Neuronal stem cell (in vitro differentiated cells): ENCODE data around the gene NDUFS8.

ENCODE experiments used
- DNase-seq: peaks from one replicate; pipeline ENCODE4 v3.0.0-alpha.2; 2013; ENCODE audit warnings: low spot score
- H2AFZ ChIP-seq: one replicate; pipeline ENCODE4 v1.6.1; 2013; ENCODE audit warnings: mild to moderate bottlenecking, low read length, inconsistent platforms
- H2AK5ac ChIP-seq: 2 replicates; pipeline ENCODE4 v1.6.1; 2013; ENCODE audit warnings: low read depth, mild to moderate bottlenecking, inconsistent platforms, low read length, moderate library complexity, mixed read lengths
- H2BK120ac ChIP-seq: 2 replicates; pipeline ENCODE4 v1.6.1; 2013; ENCODE audit warnings: low read depth, mild to moderate bottlenecking, inconsistent platforms, low read length, moderate library complexity, mixed read lengths
- H2BK12ac ChIP-seq: one replicate; pipeline ENCODE4 v1.6.1; 2013; ENCODE audit warnings: low read length, inconsistent platforms
- H2BK15ac ChIP-seq: 2 replicates; pipeline ENCODE4 v1.6.1; 2013; ENCODE audit warnings: mild to moderate bottlenecking, low read length, inconsistent platforms, mixed read lengths
- H2BK5ac ChIP-seq: one replicate; pipeline ENCODE4 v1.6.1; 2013; ENCODE audit warnings: inconsistent platforms, mild to moderate bottlenecking, low read length, moderate library complexity
- H3K14ac ChIP-seq: one replicate; pipeline ENCODE4 v1.6.1; 2013; ENCODE audit warnings: low read length, inconsistent platforms
- H3K18ac ChIP-seq: 2 replicates; pipeline ENCODE4 v1.6.1; 2013; ENCODE audit warnings: low read length, inconsistent platforms
- H3K23ac ChIP-seq: 2 replicates; pipeline ENCODE4 v1.6.1; 2013; ENCODE audit warnings: low read depth, mild to moderate bottlenecking, mixed read lengths, low read length, inconsistent platforms; ENCODE audit not compliant: poor library complexity
- H3K27ac ChIP-seq: replicated peaks from 3 replicates; pipeline ENCODE4 v1.5.1; 2013; ENCODE audit warnings: low read length, inconsistent platforms
- H3K27me3 ChIP-seq, 3 experiments: 2 replicates each; pipeline ENCODE4 v1.6.1; 2013; ENCODE audit warnings: low read length in 3 of 3, mild to moderate bottlenecking in 2 of 3, inconsistent platforms in 1 of 3, low read depth in 1 of 3, mixed read lengths in 1 of 3, moderate library complexity in 1 of 3; ENCODE audit not compliant: control insufficient read depth in 3 of 3, insufficient read depth in 3 of 3
- H3K36me3 ChIP-seq, 2 donors: replicated peaks in 1 of 2; 2 replicates each; pipeline ENCODE4 v1.6.1; 2013; ENCODE audit warnings: low read length in 2 of 2; ENCODE audit not compliant: control insufficient read depth in 2 of 2, insufficient read depth in 2 of 2
- H3K4ac ChIP-seq: 2 replicates; pipeline ENCODE4 v1.6.1; 2013; ENCODE audit warnings: inconsistent platforms, mild to moderate bottlenecking, low read length, moderate library complexity
- H3K4me1 ChIP-seq, 2 donors: 1 replicate in 1 of 2; 2 replicates in 1 of 2; pipeline ENCODE4 v1.6.1; 2013; ENCODE audit warnings: low read length in 2 of 2, low read depth in 1 of 2; ENCODE audit not compliant: control insufficient read depth in 2 of 2, insufficient read depth in 1 of 2
- H3K4me2 ChIP-seq: one replicate; pipeline ENCODE4 v1.6.1; 2013; ENCODE audit warnings: mild to moderate bottlenecking, low read length, inconsistent platforms; ENCODE audit not compliant: insufficient read depth, poor library complexity, severe bottlenecking
- H3K4me3 ChIP-seq, 2 donors: 2 replicates each; pipeline ENCODE4 v1.5.1; 2013; ENCODE audit warnings: low read length in 2 of 2, mild to moderate bottlenecking in 2 of 2, inconsistent platforms in 1 of 2, moderate library complexity in 1 of 2
- H3K79me1 ChIP-seq: one replicate; pipeline ENCODE4 v1.6.1; 2013; ENCODE audit warnings: low read depth, mild to moderate bottlenecking, inconsistent platforms, low read length, moderate library complexity
- H3K9ac ChIP-seq: one replicate; pipeline ENCODE4 v1.6.1; 2013; ENCODE audit warnings: mild to moderate bottlenecking, low read depth, low read length, inconsistent platforms; ENCODE audit not compliant: poor library complexity
- H3K9me3 ChIP-seq, 2 donors: replicated peaks in 1 of 2; 2 replicates each; pipeline versions ENCODE3 to v1.6.1; 2013; ENCODE audit warnings: low read length in 2 of 2, mild to moderate bottlenecking in 2 of 2, inconsistent platforms in 1 of 2, low read depth in 1 of 2, mixed read lengths in 1 of 2, moderate library complexity in 1 of 2; ENCODE audit not compliant: control insufficient read depth in 2 of 2, insufficient read depth in 1 of 2
- H4K8ac ChIP-seq: one replicate; pipeline ENCODE4 v1.6.1; 2013; ENCODE audit warnings: low read depth, mild to moderate bottlenecking, inconsistent platforms, low read length, moderate library complexity
- H4K91ac ChIP-seq: one replicate; pipeline ENCODE4 v1.6.1; 2013; ENCODE audit warnings: low read length, low read depth, mild to moderate bottlenecking, inconsistent platforms; ENCODE audit not compliant: poor library complexity
- WGBS, 2 donors: extraction: QIAGEN DNeasy Blood & Tissue Kit; methylation state at CpG; one replicate each; pipeline ENCODE4 v1.1.7; 2013; ENCODE audit warnings: missing lambda C conversion rate in 2 of 2, mixed read lengths in 1 of 2; ENCODE audit not compliant: insufficient read length in 2 of 2, insufficient replicate concordance in 1 of 2; ENCODE audit errors: extremely low coverage in 2 of 2; 5-methylcytosine and 5-hydroxymethylcytosine counted together

NDUFS8 gene

DNA sequence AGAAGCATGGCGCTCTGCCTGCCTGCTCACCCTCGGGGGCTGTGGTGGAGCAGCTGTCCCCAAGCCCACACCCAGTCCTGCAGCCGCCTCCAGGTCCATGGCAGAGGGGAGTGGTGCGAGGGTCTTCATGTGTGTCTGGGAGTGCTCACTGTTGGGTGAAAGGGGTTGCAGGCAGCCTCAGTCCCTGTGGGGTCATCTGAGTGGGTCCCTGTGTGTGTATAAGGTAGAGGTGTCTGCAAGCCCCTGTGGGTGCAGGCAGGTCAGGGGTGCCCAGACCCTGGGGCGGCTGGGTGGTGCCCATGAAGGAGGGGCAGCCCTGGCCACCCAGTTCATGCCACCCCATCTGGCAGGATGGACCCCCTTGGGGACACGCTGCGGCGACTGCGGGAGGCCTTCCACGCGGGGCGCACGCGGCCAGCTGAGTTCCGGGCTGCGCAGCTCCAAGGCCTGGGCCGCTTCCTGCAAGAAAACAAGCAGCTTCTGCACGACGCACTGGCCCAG is 15.5 kb upstream of the NDUFS8 start:
- peak overlapping the region; percentile 12 for H3K4ac ChIP-seq
- H3K27ac ChIP-seq: no peak overlapping the region
- H2BK5ac ChIP-seq: peak overlapping the region; percentile 77
- H2AFZ ChIP-seq: no peak overlapping the region
- peak overlapping the region; percentile 75 for H2BK12ac ChIP-seq
- no CpG with 5 or more reads among the region's 19 CpGs for WGBS, 2 donors
- no peak overlapping the region for H4K8ac ChIP-seq
- no peak overlapping the region for H3K9ac ChIP-seq
- H2AK5ac ChIP-seq: peak overlapping the region; percentile 91
- peak overlapping the region; percentile 86 for H3K18ac ChIP-seq
- peaks cover 12 to 67% of the 10 kb centered on the region in 2 donors for H3K4me1 ChIP-seq
- H4K91ac ChIP-seq: no peak overlapping the region
- no peaks in the 10 kb centered on the region for H3K27me3 ChIP-seq
- no peak overlapping the region for H3K14ac ChIP-seq
- H3K4me3 ChIP-seq: no peak overlapping the region
- H3K9me3 ChIP-seq: no peaks in the 10 kb centered on the region
- H3K23ac ChIP-seq: peak overlapping the region; percentile 86
- DNase-seq: no peak
- H2BK120ac ChIP-seq: no peak overlapping the region
- no peaks in the 10 kb centered on the region for H3K36me3 ChIP-seq
- H2BK15ac ChIP-seq: peak overlapping the region; percentile 93
- no peak overlapping the region for H3K4me2 ChIP-seq
- peaks cover 2% of the 10 kb centered on the region for H3K79me1 ChIP-seq

DNA sequence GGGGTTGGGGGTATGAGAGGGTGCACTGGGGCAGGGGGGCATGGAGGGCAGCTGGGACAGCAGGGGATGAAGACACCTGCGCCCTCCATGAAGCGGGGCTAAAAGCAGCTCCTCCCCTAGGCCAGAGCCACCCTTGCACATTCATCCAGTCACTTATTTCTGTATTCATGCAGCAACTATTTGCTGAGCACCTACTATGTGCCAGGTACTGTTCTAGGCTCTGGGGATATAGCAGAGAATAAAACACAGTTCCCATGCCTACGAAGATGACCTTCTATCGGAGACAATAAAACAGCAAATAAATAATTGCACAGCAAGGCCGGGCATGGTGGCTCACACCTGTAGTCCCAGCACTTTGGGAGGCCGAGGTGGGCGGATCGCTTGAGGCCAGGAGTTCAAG is 15.0 kb upstream of the NDUFS8 start:
- Histone ChIP-seq H3K23ac (peak overlapping the region; percentile 86), H2AK5ac (peak overlapping the region; percentile 91), H3K9me3 (no peaks in the 10 kb centered on the region), H4K91ac (no peak overlapping the region), H3K36me3 (no peaks in the 10 kb centered on the region), H3K18ac (peak overlapping the region; percentile 86), H3K9ac (no peak overlapping the region), H2BK15ac (no peak overlapping the region), H3K4me2 (no peak overlapping the region), H3K4ac (no peak overlapping the region), H2AFZ (no peak overlapping the region), H3K4me3 (no peak overlapping the region), H3K14ac (no peak overlapping the region), H3K4me1 (peaks cover 7 to 63% of the 10 kb centered on the region in 2 donors), H3K27me3 (no peaks in the 10 kb centered on the region), H2BK12ac (no peak overlapping the region), H2BK120ac (no peak overlapping the region), H3K27ac (no peak overlapping the region), H3K79me1 (peaks cover 2% of the 10 kb centered on the region), H4K8ac (no peak overlapping the region), H2BK5ac (peak overlapping the region; percentile 77)
- no peak for DNase-seq
- no CpG with 5 or more reads among the region's 8 CpGs for WGBS, 2 donors

DNA sequence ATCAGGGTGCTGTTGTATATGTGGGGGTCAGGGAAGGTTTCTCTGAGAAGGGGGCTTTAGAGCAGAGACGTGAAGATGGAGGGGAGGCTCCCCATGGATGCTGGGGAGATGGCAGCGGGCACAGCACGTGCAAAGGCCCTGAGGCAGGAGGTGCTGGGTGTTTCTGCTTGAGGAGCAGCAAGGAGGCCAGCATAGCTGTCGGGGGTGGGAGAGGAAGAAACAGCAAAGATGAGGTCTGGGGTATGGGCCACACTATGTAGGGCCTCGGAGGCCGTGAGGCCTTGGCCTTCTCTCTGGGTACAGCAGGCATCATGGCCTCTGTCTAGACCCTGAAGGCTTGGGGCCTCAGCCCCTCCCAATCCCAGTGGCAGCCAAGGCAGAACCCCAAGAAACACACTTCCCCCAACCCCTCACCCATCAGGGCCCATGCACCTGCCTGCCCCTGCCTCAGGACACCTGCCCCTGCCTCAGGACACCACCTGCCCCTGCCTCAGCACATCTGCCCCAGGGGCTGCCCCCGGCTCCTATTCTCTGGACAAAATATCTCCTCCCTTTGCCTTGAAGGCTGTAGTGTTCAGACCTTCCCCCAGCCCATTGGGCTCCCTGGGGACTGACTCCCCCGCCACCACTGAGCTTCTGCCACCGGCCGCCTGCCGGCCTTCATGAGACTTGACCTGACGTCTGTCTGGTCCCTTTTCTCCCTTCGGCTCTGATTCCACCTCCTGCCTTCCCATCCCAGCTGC is 14.1 kb upstream of the NDUFS8 start:
- H3K4ac ChIP-seq: no peak overlapping the region
- no peak overlapping the region for H3K4me2 ChIP-seq
- peaks cover 2% of the 10 kb centered on the region for H3K79me1 ChIP-seq
- H4K8ac ChIP-seq: no peak overlapping the region
- H2BK15ac ChIP-seq: no peak overlapping the region
- no peak overlapping the region for H2BK5ac ChIP-seq
- H4K91ac ChIP-seq: no peak overlapping the region
- H3K9me3 ChIP-seq: no peaks in the 10 kb centered on the region
- H3K18ac ChIP-seq: peak overlapping the region; percentile 71
- H3K23ac ChIP-seq: no peak overlapping the region
- WGBS, 2 donors: no CpG with 5 or more reads among the region's 13 CpGs
- H3K14ac ChIP-seq: no peak overlapping the region
- H2AFZ ChIP-seq: no peak overlapping the region
- peak overlapping the region; percentile 78 for H2AK5ac ChIP-seq
- H2BK120ac ChIP-seq: no peak overlapping the region
- no peak overlapping the region for H3K4me3 ChIP-seq
- H3K27me3 ChIP-seq: no peaks in the 10 kb centered on the region
- DNase-seq: no peak
- H3K9ac ChIP-seq: peak overlapping the region; percentile 27
- peaks cover 12 to 62% of the 10 kb centered on the region in 2 donors for H3K4me1 ChIP-seq
- H3K36me3 ChIP-seq: no peaks in the 10 kb centered on the region
- no peak overlapping the region for H2BK12ac ChIP-seq
- H3K27ac ChIP-seq: no peak overlapping the region

DNA sequence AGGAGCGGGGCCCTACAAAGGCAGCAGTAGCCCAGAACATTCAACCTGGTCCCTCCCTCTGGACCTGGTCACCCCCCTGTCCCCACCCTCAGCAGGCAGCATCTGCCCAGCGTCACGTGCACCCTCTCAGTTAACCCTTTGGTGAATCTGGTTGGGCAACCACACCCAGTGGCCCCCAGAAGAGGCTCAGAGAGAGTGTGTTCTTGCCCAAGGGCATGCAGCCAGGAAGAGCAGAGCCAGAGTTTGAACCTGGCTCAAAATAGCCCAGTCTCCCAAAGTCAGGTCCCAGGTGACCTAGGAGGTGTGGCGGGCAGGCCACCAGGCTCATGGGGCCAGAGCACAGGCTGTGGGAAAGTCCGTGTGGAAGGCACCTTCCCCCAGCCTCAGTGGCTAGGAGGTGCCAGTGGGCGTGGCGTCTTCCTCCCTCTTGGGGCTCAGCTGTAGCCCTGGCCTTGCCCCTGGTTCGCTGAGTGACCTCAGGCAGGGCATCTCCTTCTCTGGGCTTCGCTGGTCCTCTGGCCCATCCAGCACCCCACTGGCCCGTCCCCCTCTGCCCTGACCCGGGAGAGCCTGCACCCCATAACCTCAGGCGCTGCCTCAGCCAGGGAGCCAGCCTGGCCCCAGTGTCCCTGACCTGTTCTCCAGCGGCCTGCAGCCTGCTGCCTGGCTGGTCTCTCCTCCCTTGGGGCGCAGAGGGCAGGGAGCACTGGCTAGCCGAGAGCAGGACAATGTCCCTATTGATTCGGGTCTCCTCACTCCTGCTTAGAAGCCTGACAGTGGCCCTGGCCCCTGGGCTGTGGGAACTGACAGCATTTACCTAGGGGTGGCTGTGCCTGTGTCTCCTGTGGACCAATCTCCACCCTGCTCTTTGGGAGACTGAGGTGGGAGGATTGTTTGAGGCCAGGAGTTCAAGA is 13.3 kb upstream of the NDUFS8 start:
- H3K79me1 ChIP-seq: peaks cover 2% of the 10 kb centered on the region
- H2BK5ac ChIP-seq: no peak overlapping the region
- H4K91ac ChIP-seq: no peak overlapping the region
- no peak for DNase-seq
- H3K36me3 ChIP-seq: no peaks in the 10 kb centered on the region
- no peak overlapping the region for H3K4me3 ChIP-seq
- no peak overlapping the region for H3K4ac ChIP-seq
- no peak overlapping the region for H2BK15ac ChIP-seq
- H3K4me1 ChIP-seq: peaks cover 12 to 55% of the 10 kb centered on the region in 2 donors
- no CpG with 5 or more reads among the region's 16 CpGs for WGBS, 2 donors
- H2BK120ac ChIP-seq: no peak overlapping the region
- H3K4me2 ChIP-seq: no peak overlapping the region
- H3K18ac ChIP-seq: peak overlapping the region; percentile 52
- no peak overlapping the region for H3K27ac ChIP-seq
- no peak overlapping the region for H4K8ac ChIP-seq
- no peaks in the 10 kb centered on the region for H3K9me3 ChIP-seq
- peak overlapping the region; percentile 86 for H2BK12ac ChIP-seq
- peak overlapping the region; percentile 73 for H3K9ac ChIP-seq
- H2AK5ac ChIP-seq: peak overlapping the region; percentile 88
- no peak overlapping the region for H3K23ac ChIP-seq
- H3K14ac ChIP-seq: peak overlapping the region; percentile 63
- no peak overlapping the region for H2AFZ ChIP-seq
- no peaks in the 10 kb centered on the region for H3K27me3 ChIP-seq
